HCT116 (cell line): ENCODE results near the gene SIRPD. TPM values are rescaled to one million over a fixed set of nuclear protein-coding genes. Genes with fewer than 3 reads are reported as not detected.
"Not testable (repeated sequence)": the region's sequence is repeated elsewhere in the genome, so short reads cannot be mapped to it uniquely, and the experiment has no call there.

Source experiments
- ATAC-seq: fragments of 200-7000 bp; cut with Tn5 transposase; 2 replicates; pipeline ENCODE4 v1.9.1; 2020; ENCODE audit warnings: mild to moderate bottlenecking, moderate library complexity
- BruUV-seq: library from RNA; stranded (reverse); fragments of 400-500 nt; replicated peaks from 2 replicates; lab custom pipeline; 2021; lab: Mats Ljungman, UMichigan
- CTCF ChIA-PET: fragments of 300-600 bp; sonication (Branson Sonifier 250); formaldehyde crosslinking; loops from one replicate; lab custom pipeline; 2021; ENCODE audit warnings: antibody characterized with exemption; lab: Charles Lee
- POLR2A ChIA-PET: fragments of 300-600, 350-600 bp; sonication (Branson Sonifier 250); formaldehyde crosslinking; loops from one replicate; lab custom pipeline; 2021; ENCODE audit warnings: antibody characterized with exemption; lab: Charles Lee
- RAD21 ChIA-PET, 2 experiments: fragments of 300-600 bp; sonication (Branson Sonifier 250); formaldehyde crosslinking; loops; one replicate each; lab custom pipeline; 2023; ENCODE audit warnings: low total read pairs in 2 of 2; ENCODE audit not compliant: uncharacterized antibody in 2 of 2, unreplicated experiment in 2 of 2, low non-redundant PET in 1 of 2; lab: Charles Lee
- DNase-seq: peaks from one replicate; pipeline ENCODE4 v3.0.0-alpha.2; 2010; ENCODE audit warnings: low read depth, low spot score
- H2AFZ ChIP-seq: fragments of 200-600 bp; shearing (Covaris generic), sonication (generic); 2 replicates; pipeline ENCODE4 v1.6.1; 2017; ENCODE audit warnings: low read depth, mixed run types, mixed read lengths, antibody characterized with exemption, low read length; ENCODE audit not compliant: poor library complexity, severe bottlenecking
- H3K27ac ChIP-seq: 2 replicates; pipeline ENCODE4 v1.5.1; 2012; ENCODE audit warnings: low read depth, low read length
- H3K27me3 ChIP-seq: fragments of 200-600 bp; sonication (generic); 2 replicates; pipeline ENCODE4 v1.6.1; 2016; ENCODE audit warnings: mixed run types, low read length, mixed read lengths; ENCODE audit not compliant: insufficient read depth
- H3K36me3 ChIP-seq, 2 experiments: fragments of 200-500 bp in 1 of 2; fragments of 200-600 bp in 1 of 2; sonication (Bioruptor generic) in 1 of 2; sonication (generic) in 1 of 2; 2 replicates each; pipeline versions ENCODE4 v1.5.1 to v1.6.1; 2014 to 2016; ENCODE audit warnings: low read length in 2 of 2, inconsistent platforms in 1 of 2, mixed read lengths in 1 of 2, mixed run types in 1 of 2; ENCODE audit not compliant: insufficient read depth in 2 of 2, control insufficient read depth in 1 of 2
- H3K4me1 ChIP-seq, 2 experiments: fragments of 200-600 bp in 1 of 2; sonication (generic) in 1 of 2; 2 replicates each; pipeline versions ENCODE4 v1.5.1 to v1.6.1; 2012 to 2017; ENCODE audit warnings: low read length in 2 of 2, inconsistent platforms in 1 of 2, mild to moderate bottlenecking in 1 of 2, mixed read lengths in 1 of 2, mixed run types in 1 of 2, moderate library complexity in 1 of 2; ENCODE audit not compliant: insufficient read depth in 2 of 2, control insufficient read depth in 1 of 2
- H3K4me2 ChIP-seq: fragments of 200-600 bp; sonication (generic); 2 replicates; pipeline ENCODE4 v1.6.1; 2017; ENCODE audit warnings: mixed run types, low read length, mixed read lengths
- H3K4me3 ChIP-seq, 2 experiments: fragments of 200-600 bp in 1 of 2; sonication (generic) in 1 of 2; replicated peaks in 1 of 2; 2 replicates each; pipeline ENCODE4 v1.5.1; 2011 to 2016; ENCODE audit warnings: low read length in 2 of 2, control low read depth in 1 of 2, low read depth in 1 of 2, mild to moderate bottlenecking in 1 of 2, mixed read lengths in 1 of 2, mixed run types in 1 of 2
- H3K79me2 ChIP-seq: fragments of 200-600 bp; sonication (generic); 2 replicates; pipeline ENCODE4 v1.6.1; 2017; ENCODE audit warnings: mild to moderate bottlenecking, mixed run types, low read length, moderate library complexity, mixed read lengths; ENCODE audit not compliant: insufficient read depth
- H3K9ac ChIP-seq: fragments of 200-600 bp; sonication (generic); 2 replicates; pipeline ENCODE4 v1.6.1; 2016; ENCODE audit warnings: low read length, mixed read lengths
- H3K9me2 ChIP-seq: fragments of 200-600 bp; sonication (generic), shearing (Covaris generic); 2 replicates; pipeline ENCODE4 v1.6.1; 2017; ENCODE audit warnings: mixed run types, mild to moderate bottlenecking, moderate library complexity; ENCODE audit not compliant: insufficient read depth
- H3K9me3 ChIP-seq, 2 experiments: fragments of 200-500 bp in 1 of 2; fragments of 200-600 bp in 1 of 2; sonication (Bioruptor generic) in 1 of 2; sonication (generic) in 1 of 2; 2 replicates each; pipeline ENCODE4 v1.6.1; 2014 to 2017; ENCODE audit warnings: low read length in 2 of 2, mixed read lengths in 2 of 2, inconsistent platforms in 1 of 2, low read depth in 1 of 2, mild to moderate bottlenecking in 1 of 2, mixed run types in 1 of 2, moderate library complexity in 1 of 2; ENCODE audit not compliant: control insufficient read depth in 1 of 2, insufficient read depth in 1 of 2
- H4K20me1 ChIP-seq: fragments of 200-600 bp; sonication (generic), shearing (Covaris generic); 2 replicates; pipeline ENCODE4 v1.6.1; 2017; ENCODE audit warnings: mixed run types, mild to moderate bottlenecking, moderate library complexity; ENCODE audit not compliant: insufficient read depth
- CBX3 ChIP-seq: IDR thresholded peaks from 2 replicates; pipeline ENCODE4 v1.6.1; 2012; ENCODE audit warnings: low read depth
- EGR1 ChIP-seq: IDR thresholded peaks from 2 replicates; pipeline ENCODE4 v1.6.1; 2012; ENCODE audit warnings: low read depth
- FOSL1 ChIP-seq: IDR thresholded peaks from 2 replicates; pipeline ENCODE4 v1.6.1; 2012; ENCODE audit warnings: low read depth
- JUND ChIP-seq: IDR thresholded peaks from 2 replicates; pipeline ENCODE4 v1.6.1; 2012
- SIN3A ChIP-seq: IDR thresholded peaks from 2 replicates; pipeline ENCODE4 v1.6.1; 2012; ENCODE audit warnings: low read depth
- SP1 ChIP-seq: IDR thresholded peaks from 2 replicates; pipeline ENCODE4 v1.6.1; 2012; ENCODE audit warnings: low read depth
- SRF ChIP-seq: IDR thresholded peaks from 2 replicates; pipeline ENCODE4 v1.6.1; 2012; ENCODE audit warnings: low read depth
- ZNF274 ChIP-seq: fragments of 200-500 bp; sonication (Bioruptor generic); IDR thresholded peaks from 2 replicates; pipeline ENCODE4 v1.6.1; 2014; ENCODE audit warnings: mild to moderate bottlenecking, low read depth, low read length, inconsistent platforms
- intact Hi-C: fragments of 100-400 bp; cut with micrococcal nuclease; formaldehyde crosslinking; loops from 2 replicates; pipeline ENCODE4 v1.10.0; 2022
- total RNA-seq: library from RNA; stranded (reverse); gene quantifications from one replicate; pipeline ENCODE4 v1.2.1, GENCODE V29; 2021; ENCODE audit not compliant: unreplicated experiment
- TF ChIP-seq, protein P1 (sequence below), 3 experiments: fragments of 200-600 bp in 1 of 3; sonication (generic) in 1 of 3; IDR thresholded peaks in 2 of 3; conservative IDR thresholded peaks in 1 of 3; 2 replicates each; pipeline ENCODE4 v1.5.1; 2012 to 2017; ENCODE audit warnings: low read depth in 2 of 3, low read length in 2 of 3, antibody characterized with exemption in 1 of 3, borderline replicate concordance in 1 of 3, control low read depth in 1 of 3, mild to moderate bottlenecking in 1 of 3, mixed read lengths in 1 of 3, mixed run types in 1 of 3, moderate library complexity in 1 of 3; ENCODE audit not compliant: insufficient read depth in 1 of 3
- TF ChIP-seq, protein P2 (sequence below): IDR thresholded peaks from 2 replicates; pipeline ENCODE4 v1.6.1; 2012; ENCODE audit warnings: low read depth

The SIRPD gene
- total RNA-seq, 1 experiment from 2014 or later, result not detected

DNA sequence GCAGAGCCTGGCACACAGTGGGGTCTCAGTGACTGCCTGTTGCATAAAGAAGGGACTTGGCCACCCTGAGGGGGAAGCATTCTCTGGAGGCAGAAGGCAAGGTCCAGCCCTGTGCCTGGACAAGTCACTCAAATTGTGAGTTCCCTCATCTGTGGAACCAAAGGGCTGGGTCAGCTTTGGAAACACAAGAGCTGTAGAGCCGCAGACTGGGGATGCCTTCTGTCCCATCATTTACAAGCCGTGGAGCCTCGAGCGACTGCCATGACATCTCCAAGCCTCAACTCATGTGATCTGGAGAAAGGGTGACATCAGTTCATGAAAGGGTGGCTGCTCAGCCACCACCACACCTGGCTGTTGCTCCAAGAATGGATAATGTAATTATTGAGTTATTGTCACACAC lies 20.4 kb upstream of the SIRPD start:
- no peak for DNase-seq
- intact Hi-C loops, result no loop called here
- no peaks in the 10 kb centered on the region for H3K9me2 ChIP-seq
- H3K36me3 ChIP-seq, result no peaks in the 10 kb centered on the region
- no peaks in the 10 kb centered on the region for H3K9me3 ChIP-seq
- H3K4me2 ChIP-seq, result no peak overlapping the region
- no peaks in the 10 kb centered on the region for H4K20me1 ChIP-seq
- H3K27ac ChIP-seq, result no peak overlapping the region
- CTCF ChIA-PET, result no interaction called here
- H3K4me1 ChIP-seq, result no peaks in the 10 kb centered on the region
- TF ChIP-seq SIN3A, result no peak
- no peak for TF ChIP-seq FOSL1
- TF ChIP-seq JUND, result no peak
- TF ChIP-seq SP1, result no peak
- no peak for TF ChIP-seq SRF
- TF ChIP-seq, all 23 proteins: peak for 0
- Histone ChIP-seq H3K27me3 (no peaks in the 10 kb centered on the region), H2AFZ (no peak overlapping the region), H3K9ac (no peak overlapping the region), H3K4me3 (no peak overlapping the region), H3K79me2 (no peaks in the 10 kb centered on the region)
- POLR2A ChIA-PET, result no interaction called here
- no peak for ATAC-seq
- RAD21 ChIA-PET, result no interaction called here
- no TSS peak for BruUV-seq

DNA sequence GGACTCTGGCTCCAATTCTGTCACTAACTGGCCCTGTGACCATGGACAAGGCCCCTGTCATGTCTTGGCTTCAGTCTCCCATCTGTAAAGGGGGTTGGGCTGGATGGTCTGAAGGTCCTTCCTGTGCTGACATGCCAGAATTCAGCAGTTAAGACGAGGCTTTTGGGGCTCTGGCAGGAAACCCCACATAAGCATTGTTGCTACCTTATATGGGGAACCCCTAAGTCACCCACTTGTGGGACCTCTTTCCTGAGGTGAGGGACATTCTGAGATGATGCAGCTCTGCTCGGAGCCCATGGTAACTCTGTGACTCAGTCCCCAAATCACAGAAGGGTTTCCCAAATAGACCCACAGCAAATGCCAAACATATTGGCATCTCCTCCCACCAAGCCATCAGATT lies 19.8 kb upstream of the SIRPD start:
- H3K36me3 ChIP-seq, H3K9ac ChIP-seq, POLR2A ChIA-PET, H3K79me2 ChIP-seq, H3K4me1 ChIP-seq, RAD21 ChIA-PET, H2AFZ ChIP-seq, H3K27ac ChIP-seq, ATAC-seq, H3K9me3 ChIP-seq, H3K27me3 ChIP-seq, BruUV-seq, CTCF ChIA-PET, DNase-seq, H3K4me2 ChIP-seq, H3K4me3 ChIP-seq, H3K9me2 ChIP-seq, H4K20me1 ChIP-seq, intact Hi-C loops: not testable (repeated sequence)

DNA sequence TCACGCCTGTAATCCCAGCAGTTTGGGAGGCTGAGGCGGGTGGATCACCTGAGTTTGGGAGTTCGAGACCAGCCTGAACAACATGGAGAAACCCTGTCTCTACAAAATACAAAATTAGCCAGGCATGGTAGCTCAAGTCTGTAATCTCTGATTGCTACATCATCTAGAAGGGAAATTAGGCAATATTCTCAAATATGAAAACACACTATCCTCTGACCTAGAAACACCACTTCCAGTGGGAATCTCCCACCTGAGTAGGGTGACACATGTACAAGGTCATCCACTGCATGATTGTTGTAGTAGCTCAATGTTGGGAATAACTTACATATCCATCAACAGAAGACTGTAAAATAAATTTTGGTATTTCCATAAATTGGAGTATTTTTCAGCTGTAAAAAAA lies 19.1 kb upstream of the SIRPD start:
- Histone ChIP-seq H3K4me2 (no peak overlapping the region), H3K4me1 (no peaks in the 10 kb centered on the region), H4K20me1 (no peaks in the 10 kb centered on the region), H2AFZ (no peak overlapping the region), H3K27ac (no peak overlapping the region), H3K9me2 (no peaks in the 10 kb centered on the region), H3K9ac (no peak overlapping the region), H3K4me3 (no peak overlapping the region), H3K27me3 (no peaks in the 10 kb centered on the region), H3K9me3 (no peaks in the 10 kb centered on the region), H3K36me3 (no peaks in the 10 kb centered on the region), H3K79me2 (no peaks in the 10 kb centered on the region)
- POLR2A ChIA-PET, result no interaction called here
- DNase-seq (no peak), ATAC-seq (no peak)
- RAD21 ChIA-PET, result no interaction called here
- intact Hi-C loops, result no loop called here
- CTCF ChIA-PET, result no interaction called here
- BruUV-seq, result no TSS peak
- TF ChIP-seq CBX3, result no peak
- TF ChIP-seq, protein P1, sequence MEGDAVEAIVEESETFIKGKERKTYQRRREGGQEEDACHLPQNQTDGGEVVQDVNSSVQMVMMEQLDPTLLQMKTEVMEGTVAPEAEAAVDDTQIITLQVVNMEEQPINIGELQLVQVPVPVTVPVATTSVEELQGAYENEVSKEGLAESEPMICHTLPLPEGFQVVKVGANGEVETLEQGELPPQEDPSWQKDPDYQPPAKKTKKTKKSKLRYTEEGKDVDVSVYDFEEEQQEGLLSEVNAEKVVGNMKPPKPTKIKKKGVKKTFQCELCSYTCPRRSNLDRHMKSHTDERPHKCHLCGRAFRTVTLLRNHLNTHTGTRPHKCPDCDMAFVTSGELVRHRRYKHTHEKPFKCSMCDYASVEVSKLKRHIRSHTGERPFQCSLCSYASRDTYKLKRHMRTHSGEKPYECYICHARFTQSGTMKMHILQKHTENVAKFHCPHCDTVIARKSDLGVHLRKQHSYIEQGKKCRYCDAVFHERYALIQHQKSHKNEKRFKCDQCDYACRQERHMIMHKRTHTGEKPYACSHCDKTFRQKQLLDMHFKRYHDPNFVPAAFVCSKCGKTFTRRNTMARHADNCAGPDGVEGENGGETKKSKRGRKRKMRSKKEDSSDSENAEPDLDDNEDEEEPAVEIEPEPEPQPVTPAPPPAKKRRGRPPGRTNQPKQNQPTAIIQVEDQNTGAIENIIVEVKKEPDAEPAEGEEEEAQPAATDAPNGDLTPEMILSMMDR (IDR thresholded peaks at IDR 0.05 in 2 of 3, conservative IDR thresholded peaks at IDR 0.05 in 1 of 3; ENCODE audit: borderline replicate concordance in 1 of 3, insufficient read depth in 1 of 3, low read depth in 2 of 3, low read length in 2 of 3), result no peak
- TF ChIP-seq, protein P2, sequence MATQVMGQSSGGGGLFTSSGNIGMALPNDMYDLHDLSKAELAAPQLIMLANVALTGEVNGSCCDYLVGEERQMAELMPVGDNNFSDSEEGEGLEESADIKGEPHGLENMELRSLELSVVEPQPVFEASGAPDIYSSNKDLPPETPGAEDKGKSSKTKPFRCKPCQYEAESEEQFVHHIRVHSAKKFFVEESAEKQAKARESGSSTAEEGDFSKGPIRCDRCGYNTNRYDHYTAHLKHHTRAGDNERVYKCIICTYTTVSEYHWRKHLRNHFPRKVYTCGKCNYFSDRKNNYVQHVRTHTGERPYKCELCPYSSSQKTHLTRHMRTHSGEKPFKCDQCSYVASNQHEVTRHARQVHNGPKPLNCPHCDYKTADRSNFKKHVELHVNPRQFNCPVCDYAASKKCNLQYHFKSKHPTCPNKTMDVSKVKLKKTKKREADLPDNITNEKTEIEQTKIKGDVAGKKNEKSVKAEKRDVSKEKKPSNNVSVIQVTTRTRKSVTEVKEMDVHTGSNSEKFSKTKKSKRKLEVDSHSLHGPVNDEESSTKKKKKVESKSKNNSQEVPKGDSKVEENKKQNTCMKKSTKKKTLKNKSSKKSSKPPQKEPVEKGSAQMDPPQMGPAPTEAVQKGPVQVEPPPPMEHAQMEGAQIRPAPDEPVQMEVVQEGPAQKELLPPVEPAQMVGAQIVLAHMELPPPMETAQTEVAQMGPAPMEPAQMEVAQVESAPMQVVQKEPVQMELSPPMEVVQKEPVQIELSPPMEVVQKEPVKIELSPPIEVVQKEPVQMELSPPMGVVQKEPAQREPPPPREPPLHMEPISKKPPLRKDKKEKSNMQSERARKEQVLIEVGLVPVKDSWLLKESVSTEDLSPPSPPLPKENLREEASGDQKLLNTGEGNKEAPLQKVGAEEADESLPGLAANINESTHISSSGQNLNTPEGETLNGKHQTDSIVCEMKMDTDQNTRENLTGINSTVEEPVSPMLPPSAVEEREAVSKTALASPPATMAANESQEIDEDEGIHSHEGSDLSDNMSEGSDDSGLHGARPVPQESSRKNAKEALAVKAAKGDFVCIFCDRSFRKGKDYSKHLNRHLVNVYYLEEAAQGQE, result no peak
- TF ChIP-seq EGR1, result no peak
- TF ChIP-seq FOSL1, result no peak
- no peak for TF ChIP-seq ZNF274
